ENCODE data around the gene QSOX1.

The QSOX1 gene

DNA sequence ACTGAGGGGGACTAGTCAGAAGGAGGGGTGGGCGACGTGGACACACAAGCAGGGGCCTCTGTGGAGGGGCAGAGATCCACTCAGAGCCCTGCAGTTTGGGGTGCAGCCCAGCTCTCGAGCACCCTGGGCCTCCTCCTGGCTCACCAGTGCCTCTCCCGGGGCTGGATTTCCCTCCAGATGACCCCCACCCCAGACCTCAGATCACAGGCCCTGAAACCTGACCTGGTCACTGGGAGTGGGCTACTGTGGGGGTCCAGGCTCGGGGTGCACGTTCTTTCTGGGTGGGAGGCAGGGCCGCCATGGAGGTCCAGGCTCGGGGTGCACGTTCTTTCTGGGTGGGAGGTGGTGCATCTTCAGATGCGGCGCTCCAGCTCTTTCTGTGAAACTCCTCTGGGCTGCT is 65.1 kb downstream of the QSOX1 start:
- DNase-seq: no peak

DNA sequence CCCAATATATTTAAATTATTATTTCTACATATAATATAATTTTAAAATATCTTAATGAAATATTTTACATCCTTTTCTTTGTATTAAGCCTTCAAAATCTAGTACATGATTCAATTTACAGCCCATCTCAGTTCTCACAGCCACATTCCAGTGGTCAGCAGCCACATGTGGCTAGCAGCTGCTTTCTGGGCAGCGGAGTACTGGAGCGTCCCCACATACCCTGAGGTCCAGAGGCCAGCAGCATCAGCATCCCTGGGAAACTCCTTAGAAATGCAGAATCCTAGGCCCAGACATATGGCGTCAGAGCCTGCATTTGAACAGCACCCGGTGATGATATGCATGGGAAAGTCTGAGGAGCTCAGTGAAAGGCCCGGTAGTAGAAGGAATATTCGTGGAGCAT is 66.8 kb downstream of the QSOX1 start:
- no peak for DNase-seq

DNA sequence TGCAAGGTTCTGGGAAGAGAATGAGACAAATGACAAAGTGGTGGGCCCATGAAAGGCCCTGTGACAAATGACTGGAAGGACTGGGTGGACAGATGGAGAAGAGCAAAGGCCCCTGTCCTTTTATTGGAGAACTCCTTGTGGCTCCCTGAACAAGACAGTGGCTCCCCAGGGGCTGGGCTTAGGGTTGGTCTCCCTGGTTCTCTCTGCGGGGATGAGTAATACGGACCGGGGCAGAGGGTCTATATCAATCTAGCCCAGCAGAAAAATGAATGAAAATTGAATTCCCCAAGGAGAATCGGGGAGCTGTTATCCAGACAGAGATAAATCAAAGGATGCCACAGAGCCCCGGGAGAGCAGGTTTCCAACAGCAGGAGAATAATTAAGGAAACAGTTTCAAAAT is 70.2 kb downstream of the QSOX1 start:
- DNase-seq: no peak

DNA sequence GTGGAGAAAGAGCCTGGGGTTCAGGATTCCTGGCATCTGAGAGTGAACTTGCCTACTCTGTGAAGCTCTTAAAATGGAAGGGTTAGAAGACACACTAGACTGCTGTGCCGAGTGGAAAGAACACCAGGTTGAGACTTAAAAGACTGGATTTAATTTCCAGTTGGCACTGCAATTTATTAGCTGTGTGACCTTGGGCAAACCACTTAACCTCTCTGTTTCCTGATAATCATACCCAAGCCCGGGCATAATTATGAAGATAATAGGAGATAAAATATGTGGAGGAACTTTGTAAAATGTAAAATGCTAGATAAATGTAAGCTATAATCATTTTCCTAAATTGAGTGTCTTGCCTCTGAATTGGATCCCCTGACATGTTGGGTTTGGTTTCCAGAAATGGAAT is 70.7 kb downstream of the QSOX1 start:
- no peak for DNase-seq

DNA sequence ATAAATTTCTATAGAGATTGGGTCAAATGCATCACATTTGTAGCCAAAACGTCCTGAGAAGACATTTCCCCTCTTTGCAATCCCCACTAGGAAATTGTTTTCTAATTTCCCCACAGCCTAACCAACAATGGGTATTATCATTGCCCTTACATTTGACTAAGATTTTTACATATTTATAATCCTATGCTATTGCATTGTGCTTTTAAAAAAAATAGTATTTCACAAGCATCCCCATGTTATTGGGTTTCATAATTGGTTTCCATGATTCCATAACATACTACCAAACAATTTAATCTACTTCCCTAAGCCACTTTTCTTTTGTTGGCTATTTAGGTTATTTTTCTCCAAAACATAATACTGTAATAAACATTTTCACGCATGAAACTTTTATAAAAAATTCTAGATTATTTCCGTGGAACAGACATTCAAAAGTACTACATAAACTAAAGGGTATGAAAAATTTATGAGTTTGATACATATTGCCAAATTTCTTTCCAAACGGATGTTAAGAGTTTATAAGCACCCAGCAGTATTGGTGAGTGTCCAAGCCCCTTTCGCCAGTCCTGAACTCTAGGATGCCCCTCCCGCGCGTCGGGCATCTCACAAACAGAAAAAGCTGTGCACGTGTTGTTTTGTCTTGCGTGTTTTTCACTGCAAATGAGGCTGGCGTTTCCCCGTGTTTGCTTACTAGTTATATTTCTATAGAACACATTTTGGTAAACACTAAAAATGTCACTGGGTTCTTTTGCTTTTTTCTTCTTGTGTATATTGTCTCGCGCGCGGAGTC is 73.4 kb downstream of the QSOX1 start:
- no peak for DNase-seq

DNA sequence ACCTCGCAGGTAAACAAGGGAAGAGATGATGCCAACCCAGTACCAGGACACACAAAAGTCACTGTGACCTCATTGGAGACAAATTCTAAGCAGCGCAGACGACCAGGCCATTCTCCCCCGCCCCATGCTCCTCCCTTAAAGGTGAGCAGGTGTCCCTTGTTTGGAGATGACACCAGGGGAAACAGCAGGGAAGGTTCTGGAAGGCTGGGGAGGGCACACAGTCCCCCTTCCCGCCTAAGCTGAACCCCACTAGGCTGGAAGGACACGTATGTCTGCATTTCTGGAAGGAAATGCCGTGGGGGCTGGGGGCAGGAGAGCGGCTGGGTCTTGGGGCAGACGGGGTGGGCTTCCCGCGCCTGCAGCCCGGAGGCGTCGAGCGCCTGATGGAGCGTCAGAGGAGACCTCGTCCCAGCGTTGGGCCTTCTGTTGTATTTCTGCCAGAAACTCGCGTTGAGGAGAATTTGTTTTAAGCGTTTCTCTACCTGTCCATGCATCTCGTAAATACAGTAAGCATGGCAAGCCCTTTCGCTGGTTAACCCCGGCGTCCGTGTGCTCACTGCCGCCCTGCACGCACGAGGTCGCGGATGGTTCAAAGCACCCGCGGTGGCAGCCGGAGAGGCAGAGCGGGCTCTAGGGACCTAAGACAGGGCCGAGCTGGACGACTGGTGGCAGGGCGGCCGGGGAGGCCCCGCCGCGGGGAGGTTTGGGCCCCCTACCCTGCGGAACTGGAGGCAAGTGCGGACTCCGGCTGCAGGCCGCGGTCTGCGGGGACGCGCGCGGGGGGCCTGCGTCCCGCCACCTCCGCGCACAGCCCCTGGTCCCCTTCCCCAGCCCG is 74.2 kb downstream of the QSOX1 start:
- DNase-seq: no peak

DNA sequence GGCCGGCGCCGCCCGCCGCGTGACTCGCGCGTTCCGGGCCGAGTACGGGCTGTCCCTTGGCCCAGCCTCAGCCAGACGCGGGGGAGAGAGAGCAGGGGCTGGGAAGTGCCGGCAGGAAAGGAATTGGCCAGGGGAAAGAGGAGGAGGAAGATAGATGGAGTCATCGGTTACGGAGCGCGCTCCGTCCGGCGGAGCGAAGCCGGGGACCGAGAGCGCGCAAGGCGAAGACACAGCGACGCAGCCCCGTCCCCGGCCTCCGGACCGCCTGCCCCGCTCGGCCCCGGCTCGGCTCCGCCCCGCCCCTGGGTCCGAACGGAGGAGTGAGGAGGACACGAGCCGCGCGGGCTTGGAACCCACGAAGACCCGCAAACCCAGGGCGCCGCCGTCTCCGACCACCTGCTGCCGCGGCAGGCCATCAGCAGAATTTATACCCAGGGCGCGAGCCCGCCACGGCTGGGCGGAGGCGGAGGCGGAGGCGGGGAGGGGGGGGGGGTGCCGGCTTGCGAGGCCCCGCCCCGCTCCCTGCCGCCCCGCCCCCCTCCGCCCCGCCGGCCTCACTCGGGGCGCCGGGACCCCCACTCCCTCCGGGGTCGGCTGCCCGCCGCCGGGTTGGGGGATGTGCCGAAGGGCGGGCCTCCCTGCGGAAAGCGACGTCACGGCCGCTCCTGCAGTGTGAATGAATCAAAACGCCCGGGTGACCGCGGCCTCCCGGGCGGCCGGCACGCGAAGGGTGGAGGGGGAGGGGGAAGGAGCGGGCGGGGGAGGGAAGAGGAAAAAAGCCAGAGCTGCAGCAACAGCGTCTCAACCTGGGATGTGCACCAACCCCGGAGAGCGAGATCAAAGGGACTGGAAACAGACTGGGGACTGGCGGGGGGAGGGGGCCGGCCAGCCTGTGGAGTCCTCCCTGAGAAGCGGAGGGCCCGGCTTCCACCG is 75.1 kb downstream of the QSOX1 start, which contains the start of gene LHX4:
Gene LHX4 (plus strand): TSS at position 782 of the 933 bp plus-strand sequence. CDS start 266 bp downstream, outside the sequence.
- DNase-seq: peak; percentile 37

DNA sequence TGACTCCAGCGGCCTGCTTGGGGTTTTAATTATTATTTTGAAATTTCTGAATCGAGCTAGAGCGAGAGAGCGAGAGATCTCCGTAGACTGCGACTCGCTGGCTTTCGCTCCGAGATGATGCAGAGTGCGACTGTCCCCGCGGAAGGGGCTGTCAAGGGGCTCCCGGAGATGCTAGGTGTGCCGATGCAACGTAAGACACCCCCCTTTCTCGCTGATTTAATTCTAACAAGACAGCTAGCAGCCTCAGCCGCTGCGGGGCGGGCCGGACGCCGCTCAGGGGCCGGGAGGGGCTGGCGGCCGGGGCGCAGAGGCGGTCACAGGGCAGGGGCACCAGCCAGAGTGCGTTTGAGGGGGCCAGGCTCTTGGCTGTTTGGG is 75.7 kb downstream of the QSOX1 start:
- DNase-seq: no peak

DNA sequence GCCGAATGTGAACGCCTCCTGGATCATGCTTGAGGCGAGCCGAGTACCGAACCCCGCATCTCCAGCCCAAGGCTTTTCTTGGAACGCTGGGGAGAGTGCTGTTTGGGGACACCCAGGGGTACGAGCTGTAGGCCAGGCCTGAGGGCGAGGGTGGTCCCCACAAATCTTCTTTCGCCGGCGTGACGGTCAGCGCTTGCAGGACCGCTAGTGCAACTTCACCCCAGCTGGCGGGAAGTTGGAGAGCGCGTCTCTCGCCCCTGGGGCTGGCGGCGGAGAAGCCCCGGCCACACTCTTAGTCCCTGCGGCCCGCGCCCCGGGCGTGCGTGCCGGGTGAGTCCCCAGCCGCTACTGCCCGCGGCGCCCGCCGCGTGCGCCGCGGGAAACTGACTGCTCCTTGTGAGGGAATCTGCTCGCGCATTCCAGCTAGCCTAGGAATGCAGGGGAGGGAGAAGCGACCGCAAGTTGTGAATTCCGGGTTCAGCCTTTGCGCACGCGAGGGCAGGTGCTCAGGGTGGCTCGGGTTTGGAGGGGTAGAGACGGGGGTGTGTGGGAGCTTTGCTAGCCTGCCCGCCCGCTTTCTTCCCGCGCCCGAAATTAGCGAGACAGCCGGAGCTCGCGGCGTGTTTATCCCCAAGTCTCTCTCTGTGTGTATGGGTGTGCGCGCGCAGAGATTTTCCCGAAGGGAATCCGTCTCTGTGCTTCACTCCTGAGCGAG is 76.3 kb downstream of the QSOX1 start:
- no peak for DNase-seq

DNA sequence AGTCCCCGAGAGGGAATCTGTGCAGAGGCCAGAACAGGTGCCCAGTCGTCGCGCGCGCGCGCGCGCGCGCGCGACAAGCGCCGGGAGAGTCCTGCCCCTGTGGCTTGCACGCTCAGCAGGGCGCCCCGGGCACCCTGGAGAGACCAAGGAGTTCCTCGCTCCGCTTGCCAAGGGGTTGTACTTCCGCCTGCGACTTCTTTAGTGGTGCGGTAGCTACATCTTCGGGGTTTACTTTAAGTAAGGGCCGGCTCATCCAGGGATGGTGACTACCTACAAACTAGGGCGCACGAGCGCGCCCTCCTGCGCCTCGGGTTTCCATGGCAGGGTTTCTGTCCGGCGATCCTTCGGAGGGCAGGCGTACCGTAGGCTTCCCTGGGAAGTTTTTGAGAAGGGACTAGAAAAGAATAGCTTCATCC is 76.8 kb downstream of the QSOX1 start:
- DNase-seq: no peak

DNA sequence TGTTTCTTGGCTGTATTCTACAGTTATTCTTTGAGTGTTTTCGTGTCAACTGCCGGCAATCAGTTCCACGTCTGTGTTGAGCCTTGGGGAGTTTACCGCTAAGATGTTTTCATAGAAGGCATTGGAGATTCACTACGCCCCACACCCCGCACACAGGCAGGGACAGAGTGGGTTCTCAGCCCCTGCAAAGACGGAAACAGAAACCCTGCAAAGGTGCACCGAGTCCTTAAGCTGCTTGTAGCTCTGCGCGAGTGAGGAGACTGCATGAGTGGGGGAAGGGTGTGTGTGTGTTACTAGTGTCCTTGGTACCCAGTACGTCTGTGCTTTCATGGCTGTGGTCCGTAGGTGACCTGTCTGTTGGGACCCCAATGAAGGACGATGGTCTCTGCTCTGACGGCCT is 77.3 kb downstream of the QSOX1 start:
- no peak for DNase-seq

DNA sequence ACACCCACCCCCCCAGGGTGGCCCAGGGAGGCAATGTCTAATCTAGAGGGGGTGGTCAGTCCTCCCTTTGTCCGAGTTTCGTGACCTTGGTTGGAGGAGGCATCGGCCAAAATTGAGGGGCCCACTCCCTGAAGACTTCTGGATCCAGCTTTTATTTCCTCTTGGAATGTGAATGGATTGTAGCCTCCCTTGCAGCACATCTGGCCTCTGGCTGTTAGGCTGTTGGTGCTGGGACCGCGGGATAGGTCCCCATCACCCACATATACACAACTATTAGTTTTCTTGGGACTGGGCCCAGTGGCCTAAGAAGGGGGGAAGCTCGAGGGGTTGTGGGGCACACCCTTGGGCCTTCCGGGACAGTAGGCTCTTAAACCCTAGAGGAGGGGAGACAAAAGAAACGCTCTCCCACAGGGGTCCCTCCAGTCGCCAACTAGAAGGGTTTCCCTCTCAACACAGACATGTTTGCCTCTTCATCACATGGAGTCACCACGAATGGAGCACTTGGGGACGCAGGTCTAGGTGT is 77.9 kb downstream of the QSOX1 start:
- DNase-seq: no peak

DNA sequence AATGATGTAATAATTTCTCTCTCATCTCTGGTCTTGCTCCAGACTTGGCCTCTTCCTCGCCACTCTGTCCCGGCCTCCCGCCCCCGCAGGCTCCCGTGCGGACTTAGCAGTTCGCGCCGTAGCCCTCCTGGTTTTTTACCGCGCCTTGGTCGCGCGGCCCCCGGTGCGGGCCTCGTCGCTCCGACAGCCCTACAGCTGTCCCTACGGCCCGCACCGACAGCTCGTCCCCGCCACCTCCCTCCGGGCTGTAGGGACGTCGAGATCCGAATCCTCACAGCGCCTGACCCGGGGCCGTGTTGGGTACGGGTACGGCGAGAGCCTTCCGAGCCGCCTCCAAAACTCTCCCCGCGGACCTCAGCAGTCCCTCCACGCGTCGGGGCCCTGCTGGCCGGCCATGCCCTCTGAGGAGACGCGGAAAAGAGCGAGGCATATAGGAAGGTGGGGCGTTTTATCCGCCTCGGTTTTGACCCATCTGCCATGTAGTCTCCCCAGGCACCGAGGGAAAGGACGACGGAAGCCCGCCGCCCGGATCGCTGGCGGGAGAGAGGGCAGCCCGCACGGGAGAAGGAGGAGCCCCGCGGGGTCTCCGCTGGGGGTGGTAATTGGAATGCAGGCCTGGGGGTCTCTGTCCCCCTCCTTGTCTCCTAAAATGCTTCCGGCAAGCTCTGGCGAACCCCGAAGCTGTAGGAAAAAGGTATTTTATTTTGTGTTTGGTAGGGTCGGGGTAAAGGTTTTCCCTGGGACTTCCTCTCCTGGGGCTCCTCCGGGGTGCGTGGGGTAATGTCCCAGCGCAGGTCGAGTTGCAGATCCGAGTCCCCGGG is 78.7 kb downstream of the QSOX1 start:
- DNase-seq: no peak

DNA sequence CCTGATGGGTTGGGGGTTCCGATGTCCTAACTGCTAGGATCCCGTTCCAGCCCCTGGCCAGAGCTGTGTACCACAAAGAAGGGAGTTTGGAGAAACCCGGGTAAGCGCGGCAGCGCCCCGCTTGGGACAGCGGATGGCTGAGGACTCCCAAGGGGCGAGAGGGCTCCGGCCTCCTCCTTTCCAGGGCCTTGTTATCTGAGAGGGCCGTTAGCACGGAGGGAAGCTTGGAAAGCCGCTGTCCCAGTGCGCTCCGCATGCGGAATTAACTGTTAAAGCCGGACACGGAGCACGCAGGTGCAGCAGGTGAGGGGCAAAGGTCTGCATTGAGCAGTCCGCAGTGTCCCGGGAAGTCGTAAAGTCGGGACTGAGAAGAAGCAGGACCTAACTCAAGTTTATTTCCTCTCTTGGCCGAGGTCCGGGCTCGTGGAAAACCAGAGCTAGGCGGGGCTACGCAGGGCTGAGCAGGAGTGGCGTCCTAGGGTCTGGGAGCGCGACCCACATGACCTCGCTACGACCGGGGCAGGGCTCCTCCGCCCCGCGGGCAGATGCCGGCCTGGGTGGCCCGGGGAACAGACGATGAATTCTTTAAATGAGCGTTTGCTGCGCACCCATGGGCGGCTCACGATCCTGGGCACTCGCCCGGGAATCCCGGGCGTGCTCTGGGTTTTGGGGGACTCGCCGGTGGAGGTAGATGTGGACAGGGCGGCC is 79.9 kb downstream of the QSOX1 start:
- no peak for DNase-seq

DNA sequence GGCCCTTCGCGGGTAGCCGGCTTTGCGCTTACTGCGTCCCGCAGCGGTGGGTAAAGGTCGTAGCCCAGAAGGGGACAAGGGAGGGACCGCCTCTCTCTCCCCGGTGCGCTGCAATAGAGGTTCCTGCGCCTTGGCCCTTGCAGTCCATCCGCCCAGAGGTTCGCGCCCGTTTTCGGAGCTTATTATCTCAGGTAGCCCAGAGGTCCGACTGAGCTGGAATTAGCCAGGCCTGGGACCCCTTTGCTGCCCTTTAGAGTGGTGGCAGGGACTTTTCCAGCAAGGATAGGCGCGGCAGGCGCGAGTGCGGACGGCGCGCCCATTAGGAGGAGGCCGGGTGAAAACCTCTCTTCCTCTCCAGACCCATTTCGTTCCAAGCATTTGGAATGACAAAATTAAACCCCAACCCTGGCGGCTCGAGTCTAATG is 80.4 kb downstream of the QSOX1 start:
- DNase-seq: no peak

DNA sequence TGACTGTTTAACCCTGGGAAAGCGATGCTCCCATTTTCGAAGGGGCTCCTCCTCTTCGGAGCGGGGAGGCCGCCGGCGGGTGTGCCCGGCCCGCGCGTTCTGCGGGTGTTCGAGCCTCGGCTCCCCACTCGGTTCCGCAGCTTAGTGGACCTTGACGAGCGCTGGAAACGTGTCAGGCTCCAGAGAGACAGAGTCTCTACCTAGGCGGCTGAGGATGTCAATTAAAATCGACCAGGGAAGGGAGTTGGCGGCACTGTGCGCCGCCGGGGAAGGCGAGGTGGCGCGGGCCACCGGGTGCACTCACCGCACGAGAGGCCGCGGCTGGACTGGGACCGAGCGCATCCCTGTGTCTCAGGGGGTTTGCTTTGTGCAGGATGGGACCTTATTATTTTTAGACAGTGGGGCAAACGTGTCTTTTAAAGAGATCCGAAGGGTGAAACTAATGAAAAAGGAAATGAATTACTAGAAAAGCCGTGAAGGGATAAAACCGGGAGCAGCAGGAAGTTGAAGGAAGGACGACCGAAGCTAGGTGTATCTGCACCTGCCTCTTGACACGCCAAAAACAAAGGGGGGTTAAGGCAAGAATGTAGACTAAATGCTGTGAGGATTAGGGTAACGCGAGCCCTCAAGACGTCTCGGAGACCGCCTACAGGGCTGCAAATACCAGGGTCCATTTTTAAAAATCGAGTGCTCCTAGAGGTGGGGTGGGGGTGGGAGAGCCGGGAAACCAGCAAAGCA is 81.0 kb downstream of the QSOX1 start:
- no peak for DNase-seq

DNA sequence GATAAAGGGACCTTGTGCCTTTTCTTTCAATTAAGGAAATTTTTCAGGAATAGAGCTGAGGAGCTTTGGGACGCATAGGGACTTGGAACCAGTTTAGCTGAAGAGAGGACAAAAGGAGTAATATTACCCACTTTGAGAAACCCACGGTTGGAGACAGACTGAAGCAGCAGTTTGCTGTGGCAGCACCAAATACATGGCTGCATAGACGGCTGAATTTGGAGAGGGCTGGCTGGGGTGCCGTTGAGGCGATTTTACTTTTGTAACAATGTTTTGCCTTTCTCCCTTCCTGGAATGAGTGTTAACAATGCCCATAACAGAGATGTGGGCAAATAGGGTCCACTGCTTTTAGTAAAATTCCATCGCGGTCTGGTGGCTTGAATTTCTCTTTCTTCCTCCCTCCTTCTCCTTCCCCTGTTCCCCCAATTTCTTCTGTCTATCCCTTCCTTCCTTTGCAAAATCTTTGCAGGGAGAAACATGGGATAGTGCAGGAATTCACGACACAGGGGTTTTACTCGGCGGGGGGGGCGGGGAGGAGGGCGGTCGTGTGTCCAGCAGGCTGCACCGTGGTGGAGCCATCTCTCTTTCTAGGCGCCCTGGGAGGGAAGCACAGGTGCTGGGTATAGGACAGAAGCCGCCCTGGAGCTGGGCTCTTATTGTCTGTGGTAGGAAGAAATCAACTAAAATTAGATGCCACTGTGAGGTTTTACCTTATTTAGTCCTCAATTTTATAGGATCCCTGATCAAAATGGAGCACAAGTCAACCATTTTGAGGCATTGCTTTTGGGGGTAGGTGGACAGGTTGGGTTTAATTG is 82.2 kb downstream of the QSOX1 start:
- DNase-seq: no peak

DNA sequence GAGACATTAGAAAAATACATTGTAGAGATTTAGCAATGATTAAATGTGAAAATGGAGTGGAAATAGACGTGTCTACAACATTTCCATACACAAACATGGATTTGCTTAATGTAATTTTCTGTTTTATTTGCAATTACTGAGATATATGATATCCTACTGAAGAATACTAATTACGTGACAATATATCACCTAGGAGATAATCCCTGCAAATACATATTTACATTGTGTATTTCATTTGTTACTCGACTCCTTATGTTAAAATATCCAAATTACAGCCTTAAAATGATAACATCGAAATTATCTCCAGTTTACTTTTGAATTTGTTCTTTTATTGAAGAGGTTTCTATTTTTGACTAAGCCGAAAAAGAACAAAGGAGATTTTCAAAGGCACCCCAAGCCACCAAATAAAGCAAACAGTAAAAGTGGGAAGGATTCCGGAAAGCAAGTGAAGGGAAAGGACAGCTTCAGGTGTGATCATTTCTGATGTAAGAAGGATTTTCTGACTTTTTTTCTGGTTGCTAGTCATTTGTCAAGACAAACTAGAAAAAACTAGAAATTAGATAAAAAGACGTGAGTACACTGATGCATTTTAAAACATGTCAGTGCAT is 83.3 kb downstream of the QSOX1 start:
- DNase-seq: no peak

Measured in NCI-H510A (cell line).